Urothelium cell line (cell line): ENCODE measurements around the gene CYP3A5.
A peak's percentile ranks its signal among the peaks of the same experiment; 100 is the strongest.
"Not testable (repeated sequence)": the region's sequence is repeated elsewhere in the genome, so short reads cannot be mapped to it uniquely, and the experiment has no call there.

Experiments used
- DNase-seq: peaks from one replicate; pipeline ENCODE4 v3.0.0; 2011; ENCODE audit warnings: low spot score, mixed read lengths
- FAIRE-seq: peaks from 2 replicates; lab custom pipeline; 2011; peaks lifted over from hg19 to GRCh38; lab: Jason Lieb, UNC

Gene CYP3A5

DNA sequence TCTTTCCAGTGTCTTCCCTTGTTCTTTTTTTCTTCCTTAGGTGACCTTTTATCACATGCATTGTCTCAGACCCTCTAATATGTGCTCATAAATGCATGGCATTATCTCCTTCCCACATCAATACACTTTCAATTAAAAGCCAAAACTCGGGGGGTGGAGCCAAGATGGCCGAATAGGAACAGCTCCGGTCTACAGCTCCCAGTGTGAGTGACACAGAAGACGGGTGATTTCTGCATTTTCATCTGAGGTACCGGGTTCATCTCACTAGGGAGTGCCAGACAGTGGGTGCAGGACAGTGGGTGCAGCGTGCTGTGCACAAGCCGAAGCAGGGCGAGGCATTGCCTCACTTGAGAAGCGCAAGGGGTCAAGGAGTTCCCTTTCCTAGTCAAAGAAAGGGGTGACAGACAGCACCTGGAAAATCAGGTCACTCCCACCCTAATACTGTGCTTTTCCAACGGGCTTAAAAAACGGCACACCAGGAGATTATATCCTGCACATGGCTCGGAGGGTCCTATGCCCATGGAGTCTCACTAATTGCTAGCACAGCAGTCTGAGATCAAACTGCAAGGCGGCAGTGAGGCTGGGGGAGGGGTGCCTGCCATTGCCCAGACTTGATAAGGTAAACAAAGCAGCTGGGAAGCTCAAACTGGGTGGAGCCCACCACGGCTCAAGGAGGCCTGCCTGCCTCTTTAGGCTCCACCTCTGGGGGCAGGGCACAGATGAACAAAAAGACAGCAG is 6.2 kb upstream of the CYP3A5 start:
- not testable (repeated sequence) for FAIRE-seq, DNase-seq

DNA sequence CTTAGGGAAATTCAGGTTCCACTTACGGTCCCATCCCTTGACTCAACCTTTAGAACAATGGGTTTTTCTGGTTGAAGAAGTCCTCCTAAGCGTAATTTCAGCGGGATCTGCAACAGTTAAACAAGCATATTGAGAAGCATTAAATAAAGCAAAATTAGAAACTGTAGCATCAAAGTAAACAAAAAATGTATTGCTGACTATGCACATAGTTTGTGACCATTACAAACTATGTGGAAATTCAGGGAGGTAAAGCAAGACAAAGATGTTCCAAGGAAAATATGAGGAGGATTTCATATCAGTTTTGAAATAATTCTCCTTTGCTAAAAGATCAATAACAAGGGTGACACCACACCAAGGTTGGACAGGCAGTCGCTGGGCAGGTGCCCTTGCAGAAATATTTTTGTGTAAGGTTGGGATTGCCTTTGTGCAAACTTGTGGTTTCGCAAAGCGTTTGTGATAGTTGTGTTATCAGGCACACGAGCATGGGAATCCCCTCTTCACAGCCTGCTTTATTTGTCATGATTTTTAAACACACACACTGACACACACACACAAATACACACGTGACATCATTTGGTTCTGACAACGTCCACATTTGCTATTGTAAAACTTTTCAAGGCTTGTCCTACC is 5.4 kb upstream of the CYP3A5 start:
- DNase-seq, result no peak
- FAIRE-seq, result no peak

DNA sequence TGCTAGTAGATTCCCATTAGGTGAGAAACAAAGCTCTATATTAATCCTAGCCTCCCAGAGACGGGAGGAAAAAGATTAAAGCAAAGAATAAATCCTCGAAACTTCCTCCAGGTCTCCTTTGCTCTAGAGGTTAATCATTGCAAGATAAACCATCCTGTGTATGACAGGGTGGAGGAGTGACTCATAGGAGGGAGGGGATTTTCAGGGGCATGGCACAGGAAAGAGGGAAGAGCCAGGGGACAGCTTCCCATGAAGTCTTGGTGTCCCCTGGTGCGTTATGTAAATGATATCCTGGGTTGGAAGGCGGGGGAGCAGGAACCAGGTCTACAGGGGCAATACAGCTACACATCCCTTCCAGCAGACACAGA is 780 bp downstream of the CYP3A5 start:
- FAIRE-seq (no peak), DNase-seq (peak; percentile 57)

DNA sequence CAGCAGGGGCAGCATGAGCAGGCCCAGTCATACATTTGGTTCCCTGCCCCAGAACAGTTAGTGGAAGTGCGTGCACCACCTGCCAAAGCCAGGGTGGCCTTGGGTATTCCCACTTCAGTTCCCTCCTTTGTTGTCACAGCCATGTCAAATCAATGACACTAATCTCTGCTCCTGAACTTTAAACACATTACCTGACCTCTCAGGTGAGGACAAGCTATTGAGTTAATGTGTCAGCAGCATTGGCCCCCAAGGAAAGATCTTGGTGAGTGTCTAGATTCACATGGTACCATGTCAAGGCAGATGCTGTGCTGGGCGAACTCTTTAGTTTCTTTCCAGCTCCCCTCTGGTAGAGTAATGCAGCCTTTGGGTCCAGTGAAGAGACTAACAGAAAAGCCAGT is 2.1 kb downstream of the CYP3A5 start:
- no peak for DNase-seq
- no peak for FAIRE-seq

DNA sequence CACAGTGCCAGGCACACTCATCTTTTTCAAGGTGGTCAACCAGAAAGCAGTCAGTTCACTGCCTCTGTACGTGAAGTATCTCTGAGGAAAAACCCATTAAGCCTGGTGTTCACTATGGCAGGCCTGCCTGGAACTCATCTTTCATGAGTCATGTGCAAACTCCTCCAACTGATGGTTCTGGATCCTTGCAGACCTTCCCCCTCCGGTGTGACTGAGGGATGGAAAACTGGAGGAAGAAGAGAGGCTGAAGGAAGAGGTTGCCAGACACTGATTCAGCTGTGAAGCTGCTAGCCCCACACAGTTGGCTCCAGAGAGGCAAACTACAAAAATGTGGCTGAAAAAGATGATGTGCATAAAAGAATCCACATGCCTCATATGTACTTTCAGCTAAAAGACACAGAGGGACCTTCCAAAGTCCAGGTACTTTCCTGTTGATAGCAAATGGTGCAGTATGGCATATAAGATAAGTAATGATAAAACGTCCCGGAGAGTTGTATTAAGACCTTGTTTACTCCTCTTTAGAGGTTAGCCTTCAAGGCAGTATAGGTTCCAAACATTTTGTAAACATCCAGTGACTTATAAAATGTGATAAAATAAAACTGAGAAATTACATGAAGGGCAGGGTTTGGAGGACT is 2.7 kb downstream of the CYP3A5 start:
- no peak for FAIRE-seq

DNA sequence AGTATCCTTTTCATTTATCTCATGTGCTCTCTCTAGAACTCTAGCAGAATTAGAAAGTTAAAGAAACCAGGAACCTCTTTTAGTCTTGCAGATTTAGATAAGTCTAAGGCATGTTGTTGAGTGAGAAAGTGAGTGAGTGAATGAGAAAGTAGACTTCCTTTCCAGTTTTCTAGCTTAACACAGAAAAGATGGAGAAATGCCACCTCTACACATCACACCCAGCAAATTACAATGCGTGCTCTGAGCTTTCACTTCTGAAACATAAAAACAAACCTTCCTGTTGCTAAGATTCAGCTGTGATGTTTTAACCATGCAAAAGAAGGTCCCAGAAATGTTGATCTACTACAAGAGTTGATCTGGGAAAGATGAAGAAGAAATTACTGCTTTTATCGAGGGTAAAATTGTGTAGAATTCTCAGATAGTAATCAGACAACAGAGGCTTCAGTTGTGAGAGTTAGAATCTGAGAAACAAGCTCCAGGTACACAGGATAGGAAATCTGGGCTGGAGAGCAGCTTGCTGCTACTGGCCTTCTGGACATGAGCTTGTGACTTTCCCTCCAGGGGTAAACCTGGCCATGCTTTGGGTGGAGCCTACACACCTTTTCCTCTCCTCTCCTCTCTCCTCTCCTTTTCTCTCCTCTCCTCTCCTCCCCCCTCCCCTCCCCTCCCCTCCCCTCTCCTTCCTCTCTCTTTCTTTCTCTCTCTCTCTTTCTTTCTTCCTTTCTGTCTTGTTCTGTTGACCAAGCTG is 4.6 kb downstream of the CYP3A5 start:
- DNase-seq (no peak), FAIRE-seq (no peak)

More for the DNA sequence above, 2.7 kb downstream of the CYP3A5 start:
- no peak for DNase-seq

DNA sequence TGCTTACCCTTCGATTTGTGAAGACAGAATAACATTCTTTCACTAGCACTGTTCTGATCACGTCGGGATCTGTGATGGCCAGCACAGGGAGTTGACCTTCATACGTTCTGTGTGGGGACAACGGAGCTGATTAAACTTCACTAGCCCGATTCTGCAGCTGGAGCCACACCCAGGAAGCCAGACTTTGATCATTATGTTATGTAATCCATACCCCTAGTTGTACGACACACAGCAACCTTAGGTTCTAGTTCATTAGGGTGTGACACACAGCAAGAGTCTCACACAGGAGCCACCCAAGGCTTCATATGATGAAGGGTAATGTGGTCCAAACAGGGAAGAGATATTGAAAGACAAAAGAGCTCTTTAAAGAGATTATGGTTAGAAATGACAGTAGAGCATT is 7.2 kb downstream of the CYP3A5 start:
- DNase-seq (no peak), FAIRE-seq (no peak)

DNA sequence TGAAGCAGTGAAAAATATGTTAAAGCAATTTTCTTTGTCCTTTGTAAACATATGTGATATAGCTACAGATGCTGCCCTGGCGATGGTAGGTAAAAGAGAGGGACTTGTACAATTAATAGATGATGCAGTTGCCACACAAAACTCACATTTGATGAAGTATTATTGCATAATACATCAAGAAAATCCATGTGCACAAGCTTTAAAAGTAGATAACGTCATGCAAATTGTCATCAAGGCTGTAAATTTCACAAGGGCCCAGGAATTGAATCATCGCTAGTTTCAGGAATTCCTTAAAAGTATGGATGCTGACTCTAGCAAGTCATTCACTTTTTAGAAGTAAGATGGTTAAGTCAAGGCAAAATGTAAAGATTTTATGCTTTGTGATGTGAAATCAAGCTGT is 10.0 kb downstream of the CYP3A5 start:
- DNase-seq, result no peak
- FAIRE-seq, result no peak

DNA sequence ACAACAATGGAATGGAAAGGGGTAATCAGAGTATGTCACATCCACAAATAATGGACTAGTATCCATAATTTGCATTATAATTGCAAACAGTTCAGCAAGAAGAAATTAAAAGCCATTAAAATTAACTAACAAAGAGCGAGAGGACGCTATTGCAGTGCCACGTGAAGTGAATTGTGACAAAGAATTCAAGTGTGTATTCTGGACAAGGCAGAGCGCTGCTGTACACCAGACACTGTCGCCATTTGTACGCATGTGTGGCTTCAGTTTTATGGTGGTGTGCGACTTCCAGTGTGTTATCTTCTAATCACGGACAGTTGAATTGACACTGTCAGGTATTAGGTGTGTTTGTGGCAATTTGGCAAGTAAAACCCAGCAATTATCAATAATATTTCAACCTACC is 11.3 kb downstream of the CYP3A5 start:
- DNase-seq (no peak), FAIRE-seq (no peak)

DNA sequence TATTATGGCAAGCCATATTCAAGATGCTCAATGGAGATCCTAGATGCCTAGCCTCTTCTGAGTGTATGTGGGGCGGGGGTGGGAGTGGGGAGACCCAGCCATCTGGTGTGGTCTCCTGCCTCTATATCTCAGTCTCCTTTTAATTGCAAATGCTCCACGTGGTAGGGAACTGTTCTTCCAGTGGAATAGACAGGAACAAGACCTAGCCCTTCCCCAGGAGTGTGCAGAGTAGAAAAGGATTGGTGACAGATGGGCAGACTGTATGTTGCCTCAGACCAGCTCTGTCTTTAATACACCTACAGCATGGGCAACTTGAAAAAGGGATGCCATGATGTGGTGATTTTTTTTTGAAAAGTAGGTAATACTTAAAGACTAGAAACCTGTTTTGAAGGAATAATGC is 12.6 kb downstream of the CYP3A5 start:
- no peak for FAIRE-seq
- no peak for DNase-seq

DNA sequence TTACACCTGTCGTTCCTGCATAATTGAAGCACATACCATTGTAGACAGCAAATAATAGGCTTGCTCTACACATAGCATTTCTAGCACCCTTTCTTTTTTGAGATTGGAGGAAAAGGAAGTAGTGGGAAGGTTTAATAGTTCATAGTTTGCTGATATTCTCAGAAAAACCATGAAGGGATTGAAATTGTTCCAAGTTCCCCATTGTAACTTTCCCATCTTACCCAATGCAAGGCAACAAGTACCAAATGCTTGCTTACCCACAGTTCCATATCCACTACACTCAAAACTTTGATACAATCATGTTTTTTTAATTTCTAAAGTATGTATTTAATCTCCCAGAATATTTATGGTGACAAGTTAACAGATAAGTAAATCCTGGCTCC is 13.8 kb downstream of the CYP3A5 start:
- DNase-seq (no peak), FAIRE-seq (no peak)

DNA sequence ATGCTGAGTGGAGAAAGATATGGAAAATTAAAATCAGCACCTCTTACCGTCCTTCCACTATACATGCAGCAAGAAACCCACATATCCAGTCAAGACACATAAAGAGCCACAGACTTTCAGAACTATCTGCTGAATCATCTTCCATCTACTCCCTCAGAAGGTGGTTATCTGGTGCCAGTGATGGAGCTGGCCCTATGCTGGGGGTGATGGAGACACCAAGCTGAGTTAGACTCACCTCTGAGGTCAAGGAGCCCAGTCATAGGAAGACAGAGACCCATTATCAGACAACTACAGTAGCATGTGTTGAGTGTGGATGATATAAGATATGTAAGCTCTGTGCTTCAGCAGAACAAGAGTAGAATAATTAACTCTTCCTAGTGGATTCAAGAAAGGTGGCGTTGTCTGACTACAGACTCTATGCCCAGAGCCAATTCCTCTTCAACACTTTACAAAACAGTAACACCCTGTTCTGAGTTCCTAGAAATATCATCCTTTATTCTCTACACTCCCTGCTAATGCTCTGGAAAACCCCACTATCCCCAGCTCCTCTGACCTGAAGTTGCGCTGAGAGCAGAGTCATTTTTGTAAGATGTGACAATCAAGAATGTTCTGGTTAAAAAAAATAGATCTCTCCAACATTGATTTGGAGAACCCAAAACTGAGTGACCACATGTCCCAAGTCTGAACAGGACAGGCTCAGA is 14.3 kb downstream of the CYP3A5 start:
- DNase-seq, result no peak
- no peak for FAIRE-seq

DNA sequence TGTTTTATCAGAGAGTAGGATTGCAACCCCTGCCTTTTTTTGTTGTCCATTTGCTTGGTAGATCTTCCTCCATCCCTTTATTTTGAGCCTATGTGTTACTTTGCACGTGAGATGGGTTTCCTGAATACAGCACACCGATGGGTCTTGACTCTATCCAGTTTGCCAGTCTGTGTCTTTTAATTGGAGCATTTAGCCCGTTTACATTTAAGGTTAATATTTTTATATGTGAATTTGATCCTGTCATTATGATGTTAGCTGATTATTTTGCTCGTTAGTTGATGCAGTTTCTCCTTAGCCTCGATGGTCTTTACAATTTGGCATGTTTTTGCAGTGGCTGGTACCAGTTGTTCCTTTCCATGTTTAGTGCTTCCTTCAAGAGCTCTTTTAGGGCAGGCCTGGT is 21.9 kb downstream of the CYP3A5 start:
- not testable (repeated sequence) for FAIRE-seq, DNase-seq

DNA sequence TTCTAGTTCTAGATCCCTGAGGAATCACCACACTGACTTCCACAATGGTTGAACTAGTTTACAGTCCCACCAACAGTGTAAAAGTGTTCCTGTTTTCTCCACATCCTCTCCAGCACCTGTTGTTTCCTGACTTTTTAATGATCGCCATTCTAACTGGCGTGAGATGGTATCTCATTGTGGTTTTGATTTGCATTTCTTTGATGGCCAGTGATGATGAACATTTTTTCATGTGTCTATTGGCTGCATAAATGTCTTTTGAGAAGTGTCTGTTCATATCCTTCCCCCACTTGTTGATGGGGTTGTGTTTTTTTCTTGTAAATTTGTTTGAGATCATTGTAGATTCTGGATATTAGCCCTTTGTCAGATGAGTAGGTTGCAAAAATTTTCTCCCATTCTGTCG is 25.2 kb downstream of the CYP3A5 start:
- DNase-seq, FAIRE-seq: not testable (repeated sequence)

DNA sequence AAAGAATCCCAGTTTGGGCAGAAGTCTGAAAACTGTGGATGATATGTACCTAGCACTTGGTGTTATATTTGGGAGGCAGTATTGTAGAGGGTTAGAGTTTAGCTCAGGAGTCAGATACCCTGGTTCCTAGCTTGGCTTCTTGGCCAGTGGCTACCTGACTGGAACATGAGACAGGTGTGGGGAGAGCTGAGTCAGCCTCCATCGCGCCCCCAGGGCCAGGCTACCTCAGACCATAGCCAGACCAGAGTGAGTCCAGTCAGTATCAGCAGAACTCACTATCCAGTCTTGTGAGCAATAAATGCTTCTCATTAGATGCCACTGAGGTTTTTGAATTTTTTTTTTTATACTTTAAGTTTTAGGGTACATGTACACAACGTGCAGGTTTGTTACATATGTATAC is 26.0 kb downstream of the CYP3A5 start:
- DNase-seq, result no peak
- FAIRE-seq, result no peak

DNA sequence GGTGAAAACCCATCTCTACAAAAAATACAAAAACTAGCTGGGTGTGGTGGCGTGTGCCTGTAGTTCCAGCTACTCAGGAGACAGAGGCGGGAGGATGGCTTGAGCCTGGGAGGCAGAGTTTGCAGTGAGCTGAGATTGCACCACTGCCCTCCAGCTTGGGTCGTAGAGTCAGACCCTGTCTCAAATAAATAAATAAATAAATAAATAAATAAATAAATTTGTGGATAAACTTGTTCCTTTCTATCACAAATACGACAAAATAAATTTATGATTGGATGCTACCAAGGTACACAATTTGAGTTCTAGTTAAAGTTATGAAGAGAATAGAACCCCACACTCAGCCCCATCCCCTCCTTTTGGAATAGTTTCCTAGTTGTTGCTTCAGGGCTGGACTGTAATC is 26.5 kb downstream of the CYP3A5 start:
- not testable (repeated sequence) for DNase-seq, FAIRE-seq

DNA sequence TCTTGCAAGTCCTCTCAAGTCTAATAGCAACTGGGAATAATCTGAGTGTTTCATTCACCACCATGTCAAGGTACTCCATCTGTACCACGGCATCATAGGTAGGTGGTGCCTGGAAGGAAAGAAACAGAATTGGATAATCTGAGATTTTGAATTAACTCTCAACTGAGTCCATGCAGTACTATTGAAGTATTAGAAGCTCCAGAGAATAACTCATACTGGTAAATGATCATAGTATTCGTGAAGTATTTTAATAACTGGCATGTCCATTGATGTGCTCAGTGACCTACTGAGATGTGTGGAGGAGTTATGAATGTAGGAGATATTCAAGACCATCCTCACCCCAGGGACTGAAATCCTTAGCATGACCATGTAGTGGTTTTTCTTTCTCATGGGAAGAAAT is 27.1 kb downstream of the CYP3A5 start:
- DNase-seq, result no peak
- FAIRE-seq, result no peak

DNA sequence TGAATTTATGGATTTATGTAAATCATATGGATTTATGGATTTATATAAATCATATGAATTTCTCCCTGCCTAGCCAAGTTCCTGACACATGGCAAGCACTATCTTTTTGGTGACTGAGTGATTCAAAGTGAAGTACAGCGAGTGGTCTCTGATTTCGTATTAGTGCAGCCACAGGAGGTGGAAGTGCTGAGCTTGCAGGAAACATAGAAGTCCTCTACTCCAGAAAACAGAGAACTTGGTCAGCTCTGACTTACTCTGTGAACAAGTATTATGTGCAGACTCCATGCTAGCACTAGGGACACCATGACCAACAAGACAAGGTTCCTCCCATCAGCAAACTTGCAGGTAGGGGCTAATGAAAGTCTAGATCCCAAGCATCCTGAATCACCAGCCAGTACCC is 28.5 kb downstream of the CYP3A5 start:
- no peak for FAIRE-seq
- DNase-seq, result no peak

DNA sequence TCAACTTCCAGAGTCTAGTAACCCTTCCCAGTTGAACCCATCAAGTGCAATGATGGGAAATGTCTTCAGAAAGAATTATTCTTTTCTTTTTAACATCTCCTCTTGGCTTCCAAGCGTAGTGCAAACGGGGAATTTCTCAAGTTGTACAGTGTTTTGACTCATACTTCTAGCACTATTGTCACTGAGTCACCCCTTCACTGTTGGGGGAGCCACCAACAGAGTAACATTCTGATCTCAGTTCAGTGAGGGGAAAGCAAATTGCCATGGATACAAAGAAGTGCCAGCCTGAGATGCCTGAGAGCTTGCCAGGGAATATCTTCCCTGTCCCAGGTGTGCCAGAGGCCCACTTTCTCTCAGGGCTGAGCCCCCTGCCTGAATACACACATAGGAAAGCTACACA is 31.0 kb downstream of the CYP3A5 start:
- no peak for FAIRE-seq

DNA sequence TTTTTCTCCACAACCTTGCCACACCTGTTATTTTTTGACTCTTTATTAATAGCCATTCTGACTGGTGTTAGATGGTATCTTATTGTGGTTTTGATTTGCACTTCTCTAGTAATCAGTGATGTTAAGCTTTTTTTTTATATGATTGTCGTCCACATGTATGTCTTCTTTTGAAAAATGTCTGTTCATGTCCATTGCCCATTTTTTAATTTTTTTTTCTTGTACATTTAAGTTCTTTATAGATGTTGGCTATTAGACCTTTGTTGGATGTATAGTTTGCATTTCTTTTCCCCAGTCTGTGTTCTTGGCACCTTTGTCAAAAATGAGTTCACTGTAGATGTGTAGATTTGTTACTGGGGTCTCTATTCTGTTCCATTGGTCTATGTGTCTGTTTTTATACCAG is 34.2 kb downstream of the CYP3A5 start:
- FAIRE-seq (no peak), DNase-seq (no peak)

More for the DNA sequence above, 31.0 kb downstream of the CYP3A5 start:
- DNase-seq, result no peak

DNA sequence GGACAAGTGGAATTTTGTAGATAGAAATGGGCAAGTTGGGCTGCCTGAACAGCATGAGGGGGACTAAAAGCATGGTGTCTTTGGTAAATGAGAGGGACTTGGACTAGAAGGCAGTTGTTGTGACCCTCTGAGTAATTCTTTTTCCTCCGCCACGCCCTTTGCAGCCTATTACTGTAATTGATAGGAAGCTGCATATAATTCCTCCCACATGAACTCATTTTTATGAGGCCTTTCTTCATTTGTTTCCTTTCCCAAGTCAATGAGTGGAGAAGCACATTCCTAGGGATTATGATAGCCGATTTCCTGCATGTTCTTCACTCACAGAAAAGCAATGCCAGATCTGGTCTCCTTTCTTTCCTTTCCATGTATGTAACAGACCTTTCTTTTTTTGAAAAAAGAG is 35.4 kb downstream of the CYP3A5 start:
- no peak for FAIRE-seq

More for the DNA sequence above, 35.4 kb downstream of the CYP3A5 start:
- DNase-seq, result no peak
